Activated CD4-positive, alpha-beta T cell treated with anti-CD3 and anti-CD28 coated beads, Interleukin-2, amount 50 U/mL, for 24 hours (primary cell): ENCODE data around the gene PROS1.

ENCODE experiments used
- DNase-seq, 2 donors: peaks; one replicate each; pipeline ENCODE4 v3.0.0-alpha.2; 2020; ENCODE audit warnings: low read depth in 1 of 2, low spot score in 1 of 2

Gene PROS1

DNA sequence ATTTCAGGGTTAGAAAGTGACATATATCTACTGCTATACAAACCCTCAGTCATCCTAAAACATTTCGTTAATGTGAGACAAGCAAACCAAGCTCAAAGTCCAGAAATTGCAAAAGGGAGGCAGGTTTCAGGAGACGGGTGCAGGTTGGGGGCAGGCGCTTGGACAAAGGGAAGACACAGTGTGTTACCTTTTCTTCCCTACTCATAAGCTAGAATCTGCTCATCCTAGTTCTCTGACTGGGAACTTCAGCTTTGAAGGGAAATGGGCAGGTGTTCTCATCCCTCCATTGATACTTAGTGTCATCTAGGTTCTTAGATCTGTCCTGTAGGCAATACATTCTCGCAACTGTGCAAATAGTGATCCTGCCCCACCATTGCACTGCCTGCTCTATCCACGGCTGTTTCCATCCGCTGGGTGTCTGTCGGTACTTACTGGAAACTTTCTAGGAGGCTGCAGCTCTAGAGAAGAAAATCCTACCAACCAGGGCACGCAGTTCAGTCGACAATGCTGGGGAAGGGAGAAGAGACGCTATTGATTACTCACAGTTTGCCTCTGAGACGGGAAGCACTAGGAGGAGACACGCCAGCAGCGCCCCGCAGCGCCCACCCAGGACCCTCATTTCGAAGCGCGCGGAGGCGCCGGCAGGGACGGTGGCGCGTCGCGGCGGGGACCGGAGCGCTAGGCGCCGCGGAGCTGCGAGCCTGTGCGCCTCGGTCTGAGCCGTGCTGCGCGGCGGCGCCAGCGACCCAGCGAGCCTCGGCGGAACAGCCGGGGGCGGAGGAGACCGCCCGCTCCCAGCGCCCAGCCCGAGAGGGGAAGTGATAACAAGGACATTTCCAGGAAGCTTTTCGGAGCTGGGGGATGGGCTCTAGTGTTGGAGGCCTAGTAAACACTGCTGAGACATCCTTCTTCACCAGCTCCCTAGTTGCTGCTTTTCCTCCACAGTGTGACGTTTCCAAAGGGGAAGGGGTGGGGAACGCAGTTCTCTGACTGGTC, at the start of gene PROS1:
PROS1 (minus strand) TSS at position 766 of the 996 bp plus-strand sequence; CDS start at position 619, 147 bp downstream.
- peak in 1 of 2 donors; percentile 14 for DNase-seq

DNA sequence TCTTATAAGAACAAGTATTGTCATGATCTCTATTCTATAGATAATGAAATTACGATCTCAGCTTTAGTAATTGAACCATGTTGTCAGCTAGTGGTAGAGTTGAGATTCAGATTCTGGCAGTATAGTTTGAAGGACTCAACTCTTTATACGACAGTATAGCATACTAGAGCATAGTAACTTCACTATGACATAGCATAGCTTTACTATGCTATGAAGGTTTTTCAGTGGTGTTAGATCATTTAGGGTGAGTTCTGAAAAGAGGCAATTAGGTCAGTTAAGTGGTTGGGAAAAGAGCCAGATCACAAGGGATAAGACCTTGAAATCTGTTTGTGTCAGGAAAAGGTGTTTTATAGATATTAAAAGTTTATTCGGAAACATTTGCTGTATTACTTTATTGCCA, 46.6 kb upstream of the PROS1 start:
- DNase-seq: no peak

DNA sequence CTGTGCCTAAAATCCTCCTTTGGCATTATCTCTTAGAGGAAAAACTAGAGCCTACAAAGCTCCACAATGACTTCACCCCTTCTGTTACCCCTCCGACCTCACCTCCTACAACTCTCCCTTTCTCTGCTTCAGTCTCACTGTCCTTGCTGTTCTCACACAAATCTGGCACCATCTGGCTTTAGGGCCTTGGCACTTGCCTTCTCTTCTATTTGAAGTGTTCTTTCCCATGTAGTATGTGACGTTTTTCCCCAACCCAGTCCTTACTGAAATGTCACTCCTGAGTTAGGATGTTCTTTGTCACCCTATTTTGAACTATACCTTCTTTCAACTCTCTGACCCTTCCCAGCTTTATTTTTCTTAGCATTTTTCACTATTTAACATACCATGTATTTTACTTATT, 46.0 kb upstream of the PROS1 start:
- DNase-seq: no peak

DNA sequence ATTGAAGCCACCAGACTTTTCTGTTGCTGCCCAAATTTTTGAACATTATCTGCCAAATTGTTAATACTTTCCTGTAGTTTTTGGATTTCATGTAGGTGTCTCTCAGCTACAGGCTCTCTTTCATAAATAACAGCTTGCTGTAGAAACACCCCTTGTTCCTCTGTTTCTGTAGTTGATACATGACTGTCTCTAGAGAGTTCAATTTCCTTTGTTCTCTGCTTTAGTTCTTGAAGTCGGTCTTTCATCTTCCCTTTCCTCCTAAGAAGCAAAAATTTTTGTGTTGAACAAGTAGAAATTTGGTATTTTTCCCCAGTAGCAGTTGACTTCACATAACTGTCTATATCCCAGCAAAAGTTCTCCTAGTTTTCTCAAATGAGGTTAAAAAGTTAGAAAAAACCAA, 41.3 kb upstream of the PROS1 start:
- DNase-seq: no peak

DNA sequence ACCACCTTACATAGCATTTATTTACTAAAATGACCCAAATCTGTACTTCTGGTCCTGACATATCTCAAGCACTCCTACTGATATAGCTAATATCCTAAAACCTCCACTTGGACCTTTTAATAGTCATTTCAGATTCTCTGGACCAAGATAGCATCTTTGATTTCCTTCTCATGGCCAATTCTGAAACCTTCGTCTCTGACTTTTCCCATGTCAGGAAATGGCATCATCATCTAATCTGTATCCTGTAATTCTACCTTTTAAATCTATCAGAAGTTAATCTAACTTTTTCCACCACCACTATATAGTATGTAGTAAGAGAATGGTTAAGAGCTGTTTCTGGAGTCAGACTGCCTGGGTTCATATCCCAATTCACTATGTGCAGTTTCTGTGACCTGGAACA, 38.5 kb upstream of the PROS1 start:
- DNase-seq: no peak

DNA sequence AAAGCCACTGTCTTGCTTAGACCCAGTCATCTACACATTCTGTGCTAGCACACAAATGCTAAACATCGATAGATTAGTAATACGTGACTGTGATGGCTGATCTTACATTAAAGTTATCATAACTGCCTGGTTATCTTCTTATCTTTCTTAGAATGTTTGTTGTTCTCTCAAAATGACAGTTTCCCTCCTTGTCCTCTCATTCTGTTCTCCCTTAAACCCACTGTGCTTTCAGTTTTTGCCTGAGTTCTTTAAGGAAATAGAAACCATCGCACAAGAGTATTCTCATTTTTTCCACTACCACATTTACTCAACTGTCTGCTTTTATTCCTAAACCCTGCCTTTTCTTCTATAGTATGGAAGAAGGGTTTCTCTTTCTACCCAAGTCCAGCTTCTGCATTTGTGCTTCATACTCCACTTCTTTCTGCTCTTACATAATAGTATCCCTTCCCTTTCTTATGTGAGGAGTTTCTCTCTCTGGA, 37.6 kb upstream of the PROS1 start:
- peak in 1 of 2 donors; percentile 7 for DNase-seq

DNA sequence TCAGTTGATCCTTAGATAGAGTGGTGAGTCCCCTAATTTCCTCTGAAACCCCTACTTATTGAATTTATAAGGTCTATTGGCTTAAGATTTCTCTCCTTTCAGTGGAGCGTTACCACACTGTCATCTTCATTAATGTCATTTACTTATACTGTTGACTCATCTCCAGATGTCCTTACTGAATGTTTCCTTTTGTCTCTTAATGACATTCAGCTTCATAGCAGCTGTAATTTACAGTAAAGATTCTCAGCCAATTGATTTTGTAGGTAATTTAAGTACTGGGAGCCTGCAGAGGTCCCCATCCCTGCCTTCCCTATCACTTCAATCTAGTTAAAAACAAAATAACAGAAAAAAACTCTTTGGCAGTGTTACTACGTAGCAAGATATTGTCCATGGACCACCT, 35.9 kb upstream of the PROS1 start:
- DNase-seq: no peak

DNA sequence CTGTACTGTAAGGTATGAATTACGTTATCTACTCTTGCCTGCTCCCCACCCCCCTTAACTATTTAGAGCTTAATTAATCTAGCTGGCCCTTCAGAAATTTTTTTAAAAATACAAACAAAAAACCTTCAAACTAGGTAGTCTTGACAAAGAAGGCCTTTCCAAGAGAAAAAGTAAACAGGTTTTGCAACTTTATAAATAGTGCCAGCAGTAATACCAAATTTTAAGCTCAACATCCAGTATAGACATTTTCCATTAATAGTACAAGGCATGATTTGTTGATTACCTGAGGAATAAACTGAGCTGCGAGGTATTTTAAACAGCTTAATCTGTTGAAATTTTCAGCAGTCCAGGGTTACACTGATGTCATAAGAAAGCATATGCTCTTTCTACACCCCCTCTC, 34.6 kb upstream of the PROS1 start:
- no peak for DNase-seq

DNA sequence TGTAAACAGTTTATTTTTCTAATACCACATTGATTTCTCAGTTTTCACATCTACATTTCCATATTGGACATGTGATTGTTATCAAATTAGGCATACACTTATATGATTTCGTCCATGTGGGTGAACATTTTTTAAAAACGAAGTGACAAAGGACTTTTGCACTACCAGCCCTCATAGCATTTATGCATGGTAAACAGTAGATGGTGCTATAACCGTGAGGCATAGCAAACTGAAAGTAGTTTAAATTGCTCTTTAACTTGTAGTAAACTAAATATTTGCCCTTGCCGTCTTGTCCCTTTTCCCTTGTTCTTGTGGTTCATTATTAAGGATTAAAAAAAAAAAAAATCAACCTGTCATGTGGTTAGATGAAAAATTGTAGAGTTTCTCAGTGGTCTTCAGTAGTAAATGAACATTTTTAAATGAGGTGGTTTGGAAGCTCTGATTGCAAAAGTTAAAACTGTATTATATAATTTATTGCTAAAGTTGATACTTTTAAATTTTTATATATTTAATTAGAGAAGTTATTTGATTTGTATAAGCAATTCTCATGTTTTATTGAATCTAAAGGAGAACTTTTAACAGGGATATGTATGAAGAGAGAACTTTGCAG, 30.7 kb upstream of the PROS1 start:
- peak in 1 of 2 donors; percentile 26 for DNase-seq

DNA sequence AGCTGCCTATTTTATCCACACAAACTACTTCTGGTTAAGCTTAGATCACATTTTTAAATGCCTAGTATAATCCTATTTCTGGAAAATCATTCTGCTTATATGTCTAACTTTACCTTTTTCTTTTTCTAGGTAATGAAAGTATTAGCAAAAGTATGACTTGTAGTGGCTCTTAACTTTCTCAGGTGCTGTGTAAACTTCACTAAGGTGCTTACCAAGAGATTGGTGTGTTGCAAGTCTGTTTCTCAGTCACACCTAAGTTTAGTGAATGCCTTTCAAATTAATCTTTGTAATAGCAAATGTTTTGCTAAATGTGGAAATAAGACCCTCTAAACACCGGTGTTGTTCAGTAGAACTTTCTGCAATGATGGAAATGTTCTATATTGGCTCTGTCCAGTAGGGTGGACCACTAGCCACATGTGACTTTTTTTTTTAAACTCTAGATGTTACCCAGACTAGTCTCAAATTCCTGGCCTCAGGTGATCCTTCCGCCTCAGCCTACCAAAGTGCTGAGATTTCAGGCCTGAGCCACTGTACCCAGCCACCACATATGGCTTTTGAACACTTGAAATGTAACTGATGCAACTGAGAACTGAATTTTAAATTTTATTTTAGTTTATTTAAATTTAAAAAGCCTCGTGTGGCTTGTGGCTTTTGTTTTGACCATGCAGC, 28.3 kb upstream of the PROS1 start:
- DNase-seq: no peak

DNA sequence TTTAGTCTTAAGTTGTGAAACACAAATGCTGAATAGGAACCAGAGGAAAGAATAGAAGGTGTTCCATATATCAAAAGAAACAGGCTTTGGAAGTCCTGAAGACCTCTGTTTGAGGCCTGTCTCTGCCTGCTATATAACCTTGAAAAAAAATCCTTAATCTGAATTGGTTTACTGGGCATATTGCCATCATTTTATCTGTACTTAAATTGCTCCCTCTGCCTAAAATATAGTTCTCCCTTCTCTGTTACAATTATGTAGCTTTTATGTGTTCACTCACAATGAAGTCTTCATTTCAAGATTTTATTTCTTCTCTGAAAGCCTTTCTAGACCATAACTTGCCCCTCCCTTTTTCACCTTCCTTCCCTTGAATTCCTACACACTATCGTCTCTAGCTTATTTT, 27.5 kb upstream of the PROS1 start:
- DNase-seq: no peak

DNA sequence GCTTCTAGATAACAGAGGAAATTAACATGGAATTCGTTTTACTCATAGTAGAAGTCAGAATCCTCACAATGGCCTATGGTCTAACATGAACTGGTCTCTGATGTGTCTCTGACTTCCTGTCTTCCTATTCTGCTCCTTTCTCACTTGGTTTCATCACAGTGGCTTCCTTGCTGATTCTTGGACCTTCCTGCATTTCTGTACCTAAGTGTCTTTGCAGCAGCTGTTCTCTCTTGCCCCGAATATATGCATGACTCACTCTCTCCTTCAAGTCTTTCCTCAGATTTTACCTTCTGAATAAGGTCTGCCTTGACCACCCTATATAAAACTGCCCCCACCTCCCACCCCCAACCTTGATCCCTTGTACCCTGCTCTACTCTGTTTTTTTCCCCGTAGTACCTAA, 20.4 kb upstream of the PROS1 start:
- no peak for DNase-seq

DNA sequence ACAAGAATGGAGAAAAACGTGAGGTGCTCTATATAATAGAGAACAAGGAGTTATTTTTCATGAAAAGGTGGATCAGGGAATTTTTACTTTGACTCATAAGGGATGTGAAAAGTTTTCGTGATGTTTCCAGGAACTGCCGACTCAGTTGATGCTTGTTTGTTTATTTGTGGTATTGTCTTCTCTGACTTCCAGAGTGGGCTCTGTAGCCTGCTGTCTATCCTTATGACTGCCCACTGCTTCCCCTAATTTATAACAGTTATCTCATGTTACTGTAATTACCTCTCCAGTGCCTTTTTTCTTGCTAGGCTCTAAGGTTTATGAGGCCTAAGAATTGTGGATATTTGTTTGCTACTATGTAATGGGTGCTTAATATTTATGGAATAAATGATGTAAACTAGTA, 18.5 kb upstream of the PROS1 start:
- DNase-seq: no peak

DNA sequence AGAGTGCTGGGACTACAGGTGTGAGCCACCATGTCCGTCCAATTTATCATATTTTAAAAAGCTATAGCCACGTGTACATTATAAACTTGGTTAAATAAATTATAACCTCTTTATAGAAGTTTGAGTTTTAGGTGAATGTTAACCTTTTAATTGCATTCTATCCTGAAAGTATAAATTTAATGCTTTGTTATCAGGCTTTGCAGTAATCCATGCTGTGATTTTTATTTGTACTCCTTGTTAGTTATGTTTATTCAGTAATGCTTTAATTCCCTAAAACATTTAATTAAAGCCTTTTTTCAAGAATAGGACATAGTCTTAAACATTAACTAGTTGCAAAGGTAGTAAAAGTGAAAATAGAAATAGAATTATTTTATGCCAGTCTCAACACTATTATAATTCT, 17.9 kb upstream of the PROS1 start:
- no peak for DNase-seq

DNA sequence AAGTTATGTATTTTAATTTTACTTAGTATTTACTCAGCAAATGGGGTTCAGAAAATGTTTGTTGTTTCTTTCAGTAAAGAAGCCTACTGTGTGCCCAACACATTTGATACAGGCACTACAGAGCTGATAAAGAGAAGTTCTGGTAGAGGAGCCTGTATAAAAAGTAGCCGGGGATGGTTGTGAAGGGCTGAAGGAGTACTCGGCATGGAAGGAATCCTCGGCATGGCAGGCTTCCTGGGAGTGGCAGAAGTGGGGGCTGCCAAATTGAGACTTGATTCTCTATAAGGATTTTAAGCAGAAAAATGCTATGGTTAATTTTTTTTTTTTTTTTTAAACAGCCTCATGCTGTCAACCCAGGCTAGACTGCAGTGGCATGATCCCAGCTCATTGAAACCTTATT, 15.5 kb upstream of the PROS1 start:
- DNase-seq: no peak

DNA sequence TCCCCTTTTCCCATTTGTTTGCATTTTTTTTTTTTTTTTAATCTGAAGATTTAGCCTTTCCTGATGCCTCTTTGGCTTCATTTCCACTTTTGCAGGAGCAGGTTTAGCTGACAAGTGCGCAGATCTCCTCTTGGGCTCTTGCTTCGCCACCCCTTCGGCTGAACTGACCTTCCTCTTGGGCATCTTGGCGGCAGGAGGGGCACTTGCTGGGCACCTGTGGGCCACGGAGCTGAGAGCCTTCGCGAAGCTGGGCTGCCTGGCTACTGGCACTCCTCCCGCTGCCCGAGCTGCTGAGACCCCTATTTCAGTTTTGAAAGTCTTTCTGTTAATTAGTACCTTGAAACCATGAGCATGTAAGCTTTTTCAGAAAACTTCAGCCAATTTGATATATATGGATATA, 15.1 kb upstream of the PROS1 start:
- DNase-seq: no peak

DNA sequence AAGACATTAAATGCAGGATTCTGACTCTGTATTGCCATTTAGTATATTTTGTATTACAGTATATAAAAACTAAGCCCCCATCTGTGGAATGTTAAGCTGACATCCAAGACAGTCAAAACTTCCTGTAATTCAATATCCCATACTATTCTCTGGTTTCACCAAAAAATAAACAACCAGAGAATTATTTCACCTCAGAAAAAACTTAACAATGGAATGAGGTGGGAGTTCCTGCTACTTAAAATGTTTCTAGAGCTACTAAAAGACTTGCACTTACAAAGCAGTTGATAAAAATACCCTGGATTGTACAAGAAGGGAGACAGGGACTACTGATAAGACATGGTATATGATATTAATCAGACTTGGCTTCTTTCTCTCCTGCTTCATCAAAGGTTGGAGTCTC, 14.6 kb upstream of the PROS1 start:
- DNase-seq: no peak

DNA sequence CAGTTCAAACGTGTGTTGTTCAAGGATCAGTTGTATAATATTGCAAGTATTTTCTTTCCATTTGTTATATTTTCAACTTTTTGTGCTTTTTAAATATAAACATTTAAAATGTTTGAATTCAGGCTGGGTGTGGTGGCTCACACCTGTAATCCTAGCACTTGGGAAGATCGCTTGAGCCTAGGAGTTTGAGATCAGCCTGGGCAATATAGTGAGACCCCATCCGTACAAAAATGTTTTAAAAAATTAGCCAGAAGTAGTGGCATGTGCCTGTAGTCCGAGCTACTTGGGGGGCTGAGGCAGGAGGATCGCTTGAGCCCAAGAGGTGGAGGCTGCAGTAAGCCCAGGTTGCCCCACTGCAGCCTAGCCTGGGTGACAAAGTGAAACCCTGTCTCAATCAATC, 10.9 kb upstream of the PROS1 start:
- no peak for DNase-seq

DNA sequence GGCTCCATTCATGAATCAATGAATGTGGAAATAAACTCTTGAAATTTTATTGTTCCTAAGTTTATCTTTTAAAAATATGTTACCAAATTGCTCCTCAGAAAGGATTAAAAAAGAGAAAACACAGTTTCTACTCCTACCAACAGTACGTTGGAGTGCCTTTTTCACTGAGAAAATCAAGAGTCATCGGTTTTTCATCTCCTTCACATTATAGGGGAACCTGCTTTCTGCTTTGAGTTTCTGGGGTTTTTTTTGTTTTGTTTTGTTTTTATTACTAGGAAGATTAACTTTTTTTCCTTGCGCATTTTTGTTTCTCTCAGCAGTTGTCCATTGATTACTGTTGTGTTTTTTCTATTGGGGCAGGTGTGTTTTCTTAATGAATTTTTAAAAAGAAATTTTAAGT, 9.7 kb upstream of the PROS1 start:
- DNase-seq: no peak

DNA sequence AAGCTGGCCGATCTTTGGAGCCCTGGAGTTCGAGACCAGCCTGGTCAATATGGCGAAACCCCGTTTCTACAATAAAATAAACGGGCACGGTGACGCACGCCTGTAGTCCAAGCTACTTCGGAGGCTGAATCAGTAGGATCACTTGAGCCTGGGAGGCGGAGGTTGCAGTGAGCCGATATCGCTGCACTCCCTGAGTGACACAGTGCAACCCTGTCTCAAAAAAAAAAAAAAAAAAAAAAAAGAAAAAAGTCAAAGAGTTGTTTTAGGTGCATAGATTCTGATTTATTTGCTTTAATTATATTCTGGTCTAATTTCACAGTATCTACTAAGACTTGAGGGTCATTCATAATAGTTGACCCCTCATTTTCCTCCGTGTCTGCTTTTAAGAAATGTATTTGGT, 8.0 kb upstream of the PROS1 start:
- DNase-seq: no peak

DNA sequence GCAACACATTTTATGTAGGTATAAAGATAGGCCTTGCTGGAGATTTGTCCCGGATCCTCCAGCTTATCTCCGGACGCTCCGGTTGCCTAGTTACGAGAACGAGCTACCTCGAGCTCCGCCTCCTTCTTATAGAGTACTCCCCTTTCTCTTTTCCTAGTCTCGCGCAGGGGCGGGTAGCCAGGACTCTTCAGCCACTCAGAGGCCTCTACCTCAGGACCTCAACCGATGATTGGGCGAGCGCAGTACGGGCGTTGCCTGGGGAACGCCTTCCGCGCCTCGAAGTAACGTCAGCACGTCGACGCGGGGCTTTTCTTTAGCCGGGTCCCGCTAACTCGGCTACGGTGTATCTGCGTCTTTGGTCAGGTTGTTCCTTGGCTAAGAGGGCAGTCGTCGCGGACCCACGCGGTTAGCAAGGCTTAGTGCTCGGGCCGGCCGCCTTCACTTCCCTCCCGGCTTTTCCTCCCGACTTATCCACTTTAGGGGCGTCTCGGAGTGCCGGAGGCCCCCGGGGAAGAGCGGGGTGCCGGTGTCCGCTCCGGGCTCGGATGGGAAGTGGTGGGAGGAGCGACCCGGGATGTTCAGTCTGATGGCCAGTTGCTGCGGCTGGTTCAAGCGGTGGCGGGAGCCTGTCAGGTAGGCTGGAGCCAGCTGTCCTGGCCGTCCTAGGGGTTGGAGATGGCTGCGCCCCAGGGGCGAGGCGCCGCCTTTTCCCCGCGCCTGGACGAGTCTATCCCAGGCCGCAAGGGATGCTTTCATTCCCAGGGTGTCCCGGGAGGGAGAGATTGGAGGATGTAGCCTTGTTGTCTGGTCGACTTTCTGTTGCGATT, 6.4 kb upstream of the PROS1 start, which contains the start of gene ARL13B:
ARL13B (plus strand) TSS at position 306 of the 827 bp plus-strand sequence; CDS start at position 575, 269 bp downstream.
- DNase-seq: peak; percentile 79 to 94
